Activated CD4-positive, alpha-beta memory T cell treated with anti-CD3 and anti-CD28 coated beads for 36 hours (primary cell): ENCODE results near the gene ECM1. TPM values are rescaled to one million over a fixed set of nuclear protein-coding genes. Genes with fewer than 3 reads are reported as not detected.

Source experiments
- CTCF ChIA-PET: fragments of 350-600 bp; sonication (Branson Sonifier 250); formaldehyde crosslinking; loops from one replicate; lab custom pipeline; 2021; ENCODE audit warnings: antibody characterized with exemption, inconsistent platforms; lab: Charles Lee
- POLR2A ChIA-PET: fragments of 350-600 bp; sonication (Branson Sonifier 250); formaldehyde crosslinking; loops from one replicate; lab custom pipeline; 2021; ENCODE audit warnings: antibody characterized with exemption; lab: Charles Lee
- DNase-seq: peaks from one replicate; pipeline ENCODE4 v3.0.0-alpha.2; 2020
- H3K27ac Mint-ChIP-seq: one replicate; pipeline ENCODE4 v1.8.0; 2021; ENCODE audit warnings: mixed read lengths
- H3K27me3 Mint-ChIP-seq: one replicate; pipeline ENCODE4 v1.8.0; 2021; ENCODE audit warnings: mixed read lengths
- H3K36me3 Mint-ChIP-seq: one replicate; pipeline ENCODE4 v1.8.0; 2021; ENCODE audit warnings: mixed read lengths
- H3K4me1 Mint-ChIP-seq: one replicate; pipeline ENCODE4 v1.8.0; 2021; ENCODE audit warnings: low read depth, mixed read lengths
- H3K4me3 Mint-ChIP-seq: one replicate; pipeline ENCODE4 v1.8.0; 2021; ENCODE audit warnings: mild to moderate bottlenecking, mixed read lengths
- H3K9me3 Mint-ChIP-seq: one replicate; pipeline ENCODE4 v1.8.0; 2021; ENCODE audit warnings: mixed read lengths
- intact Hi-C: fragments of 100-400 bp; cut with micrococcal nuclease; formaldehyde crosslinking; loops from one replicate; pipeline ENCODE4 v1.15.1; 2023
- total RNA-seq, 2 experiments: library from RNA; stranded (reverse); gene quantifications; one replicate each; pipeline ENCODE4 v1.2.3, GENCODE V29; 2021

ECM1 gene
- total RNA-seq, 2 experiments from 2014 or later: 1.1 to 1.5 TPM

DNA sequence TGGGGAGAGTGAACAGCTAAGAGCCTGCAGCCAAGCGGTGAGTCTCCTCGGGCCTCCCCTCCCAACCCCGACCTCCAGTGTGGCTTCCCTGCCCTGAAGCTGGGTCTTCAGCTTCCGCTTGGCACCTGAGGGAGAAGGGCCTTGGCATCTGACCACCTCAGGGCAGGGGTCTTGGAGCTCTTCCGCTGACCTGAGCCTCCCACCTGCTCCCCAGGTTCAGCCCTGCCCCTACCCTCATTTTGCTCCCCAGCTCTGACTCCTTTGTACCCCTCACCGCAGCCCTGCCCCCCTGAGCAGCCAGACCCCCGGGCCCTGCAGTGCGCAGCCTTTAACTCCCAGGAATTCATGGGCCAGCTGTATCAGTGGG, 46.2 kb downstream of the ECM1 start:
- Mint-ChIP-seq H3K27me3 (peaks cover 14% of the 10 kb centered on the region), H3K27ac (no peak overlapping the region), H3K9me3 (no peaks in the 10 kb centered on the region), H3K36me3 (no peaks in the 10 kb centered on the region), H3K4me1 (peaks cover 27% of the 10 kb centered on the region), H3K4me3 (no peak overlapping the region)
- ChIA-PET POLR2A (no interaction called here), CTCF (interaction anchor here (0.6 kb wide), 1 partner anchor 111 kb away, joined by 3 read pairs; no protein-coding TSS in a partner anchor)
- DNase-seq: no peak
- intact Hi-C loops: no loop called here

GRCh38 chr1:150555198-150555970, 47.5 kb downstream of the ECM1 start:
- H3K9me3 Mint-ChIP-seq: no peaks in the 10 kb centered on the region
- peaks cover 28% of the 10 kb centered on the region for H3K4me1 Mint-ChIP-seq
- no peak for DNase-seq
- ChIA-PET CTCF (no interaction called here), POLR2A (interaction anchor here (1.1 kb wide), 1 partner anchor 17 kb away, joined by 3 read pairs; no protein-coding TSS in a partner anchor)
- no peak overlapping the region for H3K4me3 Mint-ChIP-seq
- intact Hi-C loops: no loop called here
- H3K27ac Mint-ChIP-seq: no peak overlapping the region
- peaks cover 8% of the 10 kb centered on the region for H3K27me3 Mint-ChIP-seq
- H3K36me3 Mint-ChIP-seq: no peaks in the 10 kb centered on the region

DNA sequence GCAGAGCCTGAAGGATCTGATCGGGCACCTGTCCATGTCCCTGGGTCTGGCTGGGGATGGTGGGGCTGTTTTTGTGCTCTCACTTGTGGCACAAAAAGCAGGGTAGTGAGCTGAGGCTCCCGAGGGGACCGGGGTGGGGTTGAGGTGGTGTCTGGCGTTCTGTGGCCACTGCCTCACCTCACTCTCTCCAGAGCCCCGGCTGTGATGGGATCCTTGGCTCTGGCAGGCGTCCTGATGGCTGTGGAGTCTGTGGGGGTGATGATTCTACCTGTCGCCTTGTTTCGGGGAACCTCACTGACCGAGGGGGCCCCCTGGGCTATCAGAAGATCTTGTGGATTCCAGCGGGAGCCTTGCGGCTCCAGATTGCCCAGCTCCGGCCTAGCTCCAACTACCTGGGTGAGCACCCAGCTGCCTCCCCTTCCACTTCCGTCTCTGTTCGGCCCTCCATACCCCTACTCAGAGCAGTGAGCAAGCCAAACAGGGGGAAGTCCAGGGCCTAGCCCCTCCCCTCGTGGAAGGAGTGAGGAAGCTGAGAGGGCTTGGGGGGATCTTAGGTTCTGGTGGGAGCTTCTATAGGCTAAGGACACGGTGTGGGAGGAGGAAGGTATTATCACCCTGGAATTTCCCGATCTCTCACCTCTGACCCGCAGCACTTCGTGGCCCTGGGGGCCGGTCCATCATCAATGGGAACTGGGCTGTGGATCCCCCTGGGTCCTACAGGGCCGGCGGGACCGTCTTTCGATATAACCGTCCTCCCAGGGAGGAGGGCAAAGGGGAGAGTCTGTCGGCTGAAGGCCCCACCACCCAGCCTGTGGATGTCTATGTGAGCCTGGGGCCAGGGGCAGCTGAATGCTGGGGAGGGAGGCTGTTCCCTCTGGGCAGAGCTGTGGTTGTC, 48.3 kb downstream of the ECM1 start:
- ChIA-PET CTCF (interaction anchor here (14.4 kb wide), 1 partner anchor 18 kb away, joined by 276 read pairs; the partner anchor contains the start of gene MCL1), POLR2A (interaction anchor here (1.1 kb wide), 1 partner anchor 16 kb away, joined by 3 read pairs; no protein-coding TSS in a partner anchor)
- peaks cover 26% of the 10 kb centered on the region for H3K4me1 Mint-ChIP-seq
- intact Hi-C loops: no loop called here
- peaks cover 2% of the 10 kb centered on the region for H3K27me3 Mint-ChIP-seq
- no peaks in the 10 kb centered on the region for H3K36me3 Mint-ChIP-seq
- no peak for DNase-seq
- H3K9me3 Mint-ChIP-seq: no peaks in the 10 kb centered on the region
- no peak overlapping the region for H3K27ac Mint-ChIP-seq
- no peak overlapping the region for H3K4me3 Mint-ChIP-seq

DNA sequence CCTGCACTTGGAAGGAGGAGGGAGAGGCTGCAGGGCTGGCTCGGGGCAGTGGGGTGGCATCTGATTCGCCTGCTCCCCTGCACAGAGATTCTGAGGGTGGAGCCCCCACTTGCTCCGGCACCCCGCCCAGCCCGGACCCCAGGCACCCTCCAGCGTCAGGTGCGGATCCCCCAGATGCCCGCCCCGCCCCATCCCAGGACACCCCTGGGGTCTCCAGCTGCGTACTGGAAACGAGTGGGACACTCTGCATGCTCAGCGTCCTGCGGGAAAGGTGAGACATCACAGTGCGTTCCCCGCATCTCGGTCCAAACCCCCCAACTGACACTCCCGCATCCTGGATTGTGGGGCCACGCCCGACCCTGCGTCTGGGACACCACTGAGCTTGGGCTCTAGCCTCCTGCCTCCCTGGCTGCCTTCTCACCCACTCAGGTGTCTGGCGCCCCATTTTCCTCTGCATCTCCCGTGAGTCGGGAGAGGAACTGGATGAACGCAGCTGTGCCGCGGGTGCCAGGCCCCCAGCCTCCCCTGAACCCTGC, 49.2 kb downstream of the ECM1 start:
- H3K9me3 Mint-ChIP-seq: no peaks in the 10 kb centered on the region
- intact Hi-C loops: no loop called here
- no peaks in the 10 kb centered on the region for H3K36me3 Mint-ChIP-seq
- ChIA-PET CTCF (interaction anchor here (14.4 kb wide), 1 partner anchor 17 kb away, joined by 276 read pairs; the partner anchor contains the start of gene MCL1), POLR2A (no interaction called here)
- H3K27ac Mint-ChIP-seq: no peak overlapping the region
- DNase-seq: no peak
- H3K27me3 Mint-ChIP-seq: no peaks in the 10 kb centered on the region
- H3K4me1 Mint-ChIP-seq: peaks cover 20% of the 10 kb centered on the region
- no peak overlapping the region for H3K4me3 Mint-ChIP-seq

DNA sequence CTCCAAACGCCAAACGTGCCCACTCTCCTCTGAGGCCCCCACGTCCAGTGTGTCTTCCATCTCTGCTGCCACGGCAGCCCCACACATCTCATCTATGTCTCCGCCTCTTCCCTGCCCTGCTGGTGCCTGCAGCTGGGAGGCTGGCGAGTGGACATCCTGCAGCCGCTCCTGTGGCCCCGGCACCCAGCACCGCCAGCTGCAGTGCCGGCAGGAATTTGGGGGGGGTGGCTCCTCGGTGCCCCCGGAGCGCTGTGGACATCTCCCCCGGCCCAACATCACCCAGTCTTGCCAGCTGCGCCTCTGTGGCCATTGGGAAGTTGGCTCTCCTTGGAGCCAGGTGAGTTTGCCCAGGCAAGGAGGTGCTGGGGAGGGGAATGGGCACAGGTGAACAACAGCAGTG, 49.9 kb downstream of the ECM1 start:
- no peaks in the 10 kb centered on the region for H3K27me3 Mint-ChIP-seq
- H3K4me3 Mint-ChIP-seq: no peak overlapping the region
- ChIA-PET CTCF (interaction anchor here (14.4 kb wide), 1 partner anchor 16 kb away, joined by 276 read pairs; the partner anchor contains the start of gene MCL1), POLR2A (interaction anchor here (13.8 kb wide), 1 partner anchor 18 kb away, joined by 527 read pairs; the partner anchor contains the start of gene MCL1)
- no peaks in the 10 kb centered on the region for H3K9me3 Mint-ChIP-seq
- H3K27ac Mint-ChIP-seq: no peak overlapping the region
- no peak for DNase-seq
- H3K36me3 Mint-ChIP-seq: no peaks in the 10 kb centered on the region
- peaks cover 19% of the 10 kb centered on the region for H3K4me1 Mint-ChIP-seq
- intact Hi-C loops: no loop called here

DNA sequence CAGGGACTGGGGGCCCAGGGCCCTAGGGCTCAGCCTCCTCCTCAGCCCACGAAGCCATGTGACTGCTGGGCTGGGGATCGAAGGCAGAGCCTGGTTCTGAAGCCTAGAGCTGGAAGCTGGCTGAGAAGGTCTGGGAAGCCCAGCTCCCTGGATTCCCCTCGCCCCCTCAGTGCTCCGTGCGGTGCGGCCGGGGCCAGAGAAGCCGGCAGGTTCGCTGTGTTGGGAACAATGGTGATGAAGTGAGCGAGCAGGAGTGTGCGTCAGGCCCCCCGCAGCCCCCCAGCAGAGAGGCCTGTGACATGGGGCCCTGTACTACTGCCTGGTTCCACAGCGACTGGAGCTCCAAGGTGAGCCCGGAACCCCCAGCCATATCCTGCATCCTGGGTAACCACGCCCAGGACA, 50.4 kb downstream of the ECM1 start:
- Mint-ChIP-seq H3K9me3 (no peaks in the 10 kb centered on the region), H3K27me3 (no peaks in the 10 kb centered on the region), H3K27ac (no peak overlapping the region), H3K4me3 (no peak overlapping the region), H3K4me1 (peaks cover 23% of the 10 kb centered on the region), H3K36me3 (no peaks in the 10 kb centered on the region)
- DNase-seq: no peak
- intact Hi-C loops: no loop called here
- POLR2A ChIA-PET: interaction anchor here (13.8 kb wide), 1 partner anchor 17 kb away, joined by 527 read pairs; the partner anchor contains the start of gene MCL1
- CTCF ChIA-PET: interaction anchor here (0.9 to 14.4 kb wide), 3 partner anchors 16 to 51 kb away, joined by 3 to 276 read pairs (median 7); partner anchors contain the start of gene MCL1

DNA sequence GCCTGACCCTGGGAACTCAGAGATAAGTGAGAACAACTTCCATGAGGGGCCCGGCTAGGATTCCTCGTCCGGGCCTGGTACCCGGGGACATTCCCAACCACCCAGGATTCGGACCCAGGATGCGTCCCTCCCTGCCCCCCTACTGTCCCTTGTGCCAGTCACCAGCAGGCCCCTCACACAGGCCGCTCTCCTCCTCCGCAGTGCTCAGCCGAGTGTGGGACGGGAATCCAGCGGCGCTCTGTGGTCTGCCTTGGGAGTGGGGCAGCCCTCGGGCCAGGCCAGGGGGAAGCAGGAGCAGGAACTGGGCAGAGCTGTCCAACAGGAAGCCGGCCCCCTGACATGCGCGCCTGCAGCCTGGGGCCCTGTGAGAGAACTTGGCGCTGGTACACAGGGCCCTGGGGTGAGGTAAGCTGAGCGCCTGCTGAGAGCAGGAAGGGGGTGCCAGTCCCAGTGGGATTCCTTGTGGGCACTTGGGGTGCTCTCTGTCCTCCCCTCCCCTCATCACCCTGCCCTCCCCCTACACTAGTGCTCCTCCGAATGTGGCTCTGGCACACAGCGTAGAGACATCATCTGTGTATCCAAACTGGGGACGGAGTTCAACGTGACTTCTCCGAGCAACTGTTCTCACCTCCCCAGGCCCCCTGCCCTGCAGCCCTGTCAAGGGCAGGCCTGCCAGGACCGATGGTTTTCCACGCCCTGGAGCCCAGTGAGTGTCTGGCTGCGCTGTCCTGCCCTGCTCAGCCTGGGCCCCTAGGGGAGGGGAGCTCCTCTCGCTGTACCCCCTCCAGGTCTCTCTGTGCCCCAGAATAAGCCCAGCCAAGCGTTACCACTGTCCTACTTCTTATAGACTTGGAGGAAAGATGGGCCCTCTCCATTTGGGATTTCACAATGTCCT, 51.1 kb downstream of the ECM1 start:
- no peak for DNase-seq
- intact Hi-C loops: no loop called here
- H3K9me3 Mint-ChIP-seq: no peaks in the 10 kb centered on the region
- H3K36me3 Mint-ChIP-seq: no peaks in the 10 kb centered on the region
- CTCF ChIA-PET: interaction anchor here (0.9 to 14.4 kb wide), 20 partner anchors 9 to 600 kb away, joined by 3 to 276 read pairs (median 6); partner anchors contain the start of genes ADAMTSL4, ENSA, FALEC and GOLPH3L
- no peaks in the 10 kb centered on the region for H3K27me3 Mint-ChIP-seq
- H3K27ac Mint-ChIP-seq: no peak overlapping the region
- H3K4me3 Mint-ChIP-seq: no peak overlapping the region
- POLR2A ChIA-PET: interaction anchor here (1.0 to 13.8 kb wide), 3 partner anchors 16 to 67 kb away, joined by 3 to 527 read pairs (median 85); partner anchors contain the start of genes ENSA and MCL1
- peaks cover 30% of the 10 kb centered on the region for H3K4me1 Mint-ChIP-seq

GRCh38 chr1:150559656-150560010, 51.7 kb downstream of the ECM1 start:
- H3K27me3 Mint-ChIP-seq: no peaks in the 10 kb centered on the region
- intact Hi-C loops: loop anchor here (2.0 to 10.0 kb wide), 8 partner anchors 197 to 675 kb away; partner anchors contain the start of genes ANP32E, ARNT, CA14 and MINDY1
- ChIA-PET CTCF (interaction anchor here (1.0 to 14.4 kb wide), 21 partner anchors 9 to 599 kb away, joined by 3 to 276 read pairs (median 5); partner anchors contain the start of genes ADAMTSL4, ENSA, FALEC and GOLPH3L), POLR2A (interaction anchor here (1.0 to 13.8 kb wide), 4 partner anchors 16 to 67 kb away, joined by 3 to 527 read pairs (median 50); partner anchors contain the start of genes ENSA and MCL1)
- DNase-seq: no peak
- H3K4me1 Mint-ChIP-seq: peaks cover 36% of the 10 kb centered on the region
- no peak overlapping the region for H3K4me3 Mint-ChIP-seq
- no peak overlapping the region for H3K27ac Mint-ChIP-seq
- H3K9me3 Mint-ChIP-seq: no peaks in the 10 kb centered on the region
- H3K36me3 Mint-ChIP-seq: no peaks in the 10 kb centered on the region

DNA sequence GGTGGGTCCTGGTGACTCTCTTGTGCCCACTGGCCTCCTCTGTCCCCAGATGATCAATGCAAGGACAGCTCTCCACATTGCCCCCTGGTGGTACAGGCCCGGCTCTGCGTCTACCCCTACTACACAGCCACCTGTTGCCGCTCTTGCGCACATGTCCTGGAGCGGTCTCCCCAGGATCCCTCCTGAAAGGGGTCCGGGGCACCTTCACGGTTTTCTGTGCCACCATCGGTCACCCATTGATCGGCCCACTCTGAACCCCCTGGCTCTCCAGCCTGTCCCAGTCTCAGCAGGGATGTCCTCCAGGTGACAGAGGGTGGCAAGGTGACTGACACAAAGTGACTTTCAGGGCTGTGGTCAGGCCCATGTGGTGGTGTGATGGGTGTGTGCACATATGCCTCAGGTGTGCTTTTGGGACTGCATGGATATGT, 52.1 kb downstream of the ECM1 start:
- peak; percentile 82 for DNase-seq
- peaks cover 40% of the 10 kb centered on the region for H3K4me1 Mint-ChIP-seq
- peaks cover 2% of the 10 kb centered on the region for H3K36me3 Mint-ChIP-seq
- intact Hi-C loops: loop anchor here (2.0 to 10.0 kb wide), 8 partner anchors 198 to 675 kb away; partner anchors contain the start of genes ANP32E, ARNT, CA14 and MINDY1
- peak overlapping the region; percentile 99 for H3K27ac Mint-ChIP-seq
- ChIA-PET CTCF (interaction anchor here (0.9 to 14.4 kb wide), 29 partner anchors 10 to 599 kb away, joined by 3 to 276 read pairs (median 5); partner anchors contain the start of genes ADAMTSL4, ENSA, FALEC and GOLPH3L), POLR2A (interaction anchor here (1.0 to 13.8 kb wide), 6 partner anchors 15 to 362 kb away, joined by 3 to 527 read pairs (median 50); partner anchors contain the start of genes ENSA and MCL1)
- no peaks in the 10 kb centered on the region for H3K9me3 Mint-ChIP-seq
- no peaks in the 10 kb centered on the region for H3K27me3 Mint-ChIP-seq
- H3K4me3 Mint-ChIP-seq: peak overlapping the region; percentile 54
